ENCODE measurements around the gene IFIT1B.
"Not testable (repeated sequence)": the region's sequence is repeated elsewhere in the genome, so short reads cannot be mapped to it uniquely, and the experiment has no call there.

Gene IFIT1B

DNA sequence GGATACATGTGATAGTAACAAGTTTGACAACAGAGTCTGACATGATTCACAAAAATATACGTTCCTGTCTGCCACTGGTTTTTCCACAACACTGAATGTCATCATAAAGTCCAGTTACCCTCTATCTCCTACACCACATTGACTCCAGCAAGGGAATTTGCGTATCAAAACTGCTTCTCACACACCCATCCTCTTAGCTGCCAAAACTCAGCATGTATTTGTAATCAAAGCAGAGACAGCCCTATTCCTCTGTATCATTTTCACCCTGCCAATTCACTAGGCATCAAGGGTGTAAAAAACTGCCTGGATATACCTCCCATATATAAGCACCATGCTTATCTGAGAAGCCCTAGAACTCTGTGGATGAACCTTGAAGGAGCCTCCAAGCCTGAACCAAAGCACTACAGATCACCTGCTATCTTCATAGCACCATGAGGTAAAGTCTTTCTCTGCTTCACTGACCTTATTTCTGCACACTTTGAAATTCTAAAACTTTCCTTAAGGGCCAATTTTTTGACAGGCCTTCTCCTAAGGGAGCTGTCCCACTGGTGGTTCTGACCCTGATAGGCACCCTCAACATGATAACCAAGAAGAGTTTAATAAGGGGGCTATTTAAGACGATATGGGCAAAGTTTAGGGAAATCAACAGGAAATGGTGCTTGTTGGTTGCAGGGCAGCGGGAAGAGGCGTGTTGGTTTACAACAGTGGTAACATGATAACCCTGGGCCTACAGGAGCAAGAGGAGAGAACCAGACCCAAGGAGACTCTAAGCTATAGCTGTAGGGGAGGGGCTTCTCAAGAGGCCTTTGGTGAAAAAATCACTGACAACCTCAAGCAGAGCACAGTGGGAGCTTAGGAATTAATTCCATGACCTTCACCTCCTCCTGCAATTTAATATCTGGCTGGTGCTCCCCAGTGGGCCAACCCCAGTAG lies at the start of gene IFIT1B:
IFIT1B (plus strand) TSS at position 352 of the 933 bp plus-strand sequence; CDS start at position 432, 80 bp downstream.
- Mint-ChIP-seq H3K4me3 (no peak within 1 kb of the TSS), H3K9me3 (no peaks in the 10 kb centered on the region), H3K27me3 (no peaks in the 10 kb centered on the region)

DNA sequence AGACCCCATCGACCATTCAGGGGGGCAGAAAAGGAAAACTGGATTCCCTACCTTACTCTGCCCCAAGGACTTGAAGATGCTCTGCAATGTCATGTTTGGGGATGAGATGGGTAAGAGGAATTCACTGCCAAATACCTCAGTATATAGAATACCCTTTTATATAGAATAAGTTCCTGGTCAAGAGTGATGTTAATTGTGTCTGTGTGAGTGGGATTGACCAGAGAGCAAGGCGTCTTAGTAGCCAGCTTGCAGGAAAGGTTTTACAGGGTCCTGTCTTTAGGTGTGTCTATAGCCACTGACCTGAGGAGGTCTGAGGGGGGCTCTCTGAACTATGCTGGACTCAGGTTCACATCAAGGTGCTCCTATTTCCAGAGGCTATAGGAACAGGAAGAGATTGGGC lies 48.7 kb upstream of the IFIT1B start:
- peak overlapping the region; percentile 71 for H3K27ac Mint-ChIP-seq
- ATAC-seq, result no peak

More for the DNA sequence above, at the start of gene IFIT1B:
- no peaks in the 10 kb centered on the region for H3K36me3 Mint-ChIP-seq
- no peak for ATAC-seq
- no peaks in the 10 kb centered on the region for H3K4me1 Mint-ChIP-seq
- no peak within 1 kb of the TSS for H3K27ac Mint-ChIP-seq

GRCh38 chr10:89330014-89330413 lies 47.8 kb upstream of the IFIT1B start:
- H3K27me3 Mint-ChIP-seq, ATAC-seq, H3K9me3 Mint-ChIP-seq, H3K4me3 Mint-ChIP-seq, H3K36me3 Mint-ChIP-seq: not testable (repeated sequence)
- H3K4me1 Mint-ChIP-seq, result peaks cover 58% of the 10 kb centered on the region
- peak overlapping the region; percentile 71 for H3K27ac Mint-ChIP-seq

More for the DNA sequence above, 48.7 kb upstream of the IFIT1B start:
- Mint-ChIP-seq H3K4me1 (peaks cover 57% of the 10 kb centered on the region), H3K36me3 (no peaks in the 10 kb centered on the region), H3K4me3 (no peak overlapping the region), H3K9me3 (no peaks in the 10 kb centered on the region), H3K27me3 (no peaks in the 10 kb centered on the region)

DNA sequence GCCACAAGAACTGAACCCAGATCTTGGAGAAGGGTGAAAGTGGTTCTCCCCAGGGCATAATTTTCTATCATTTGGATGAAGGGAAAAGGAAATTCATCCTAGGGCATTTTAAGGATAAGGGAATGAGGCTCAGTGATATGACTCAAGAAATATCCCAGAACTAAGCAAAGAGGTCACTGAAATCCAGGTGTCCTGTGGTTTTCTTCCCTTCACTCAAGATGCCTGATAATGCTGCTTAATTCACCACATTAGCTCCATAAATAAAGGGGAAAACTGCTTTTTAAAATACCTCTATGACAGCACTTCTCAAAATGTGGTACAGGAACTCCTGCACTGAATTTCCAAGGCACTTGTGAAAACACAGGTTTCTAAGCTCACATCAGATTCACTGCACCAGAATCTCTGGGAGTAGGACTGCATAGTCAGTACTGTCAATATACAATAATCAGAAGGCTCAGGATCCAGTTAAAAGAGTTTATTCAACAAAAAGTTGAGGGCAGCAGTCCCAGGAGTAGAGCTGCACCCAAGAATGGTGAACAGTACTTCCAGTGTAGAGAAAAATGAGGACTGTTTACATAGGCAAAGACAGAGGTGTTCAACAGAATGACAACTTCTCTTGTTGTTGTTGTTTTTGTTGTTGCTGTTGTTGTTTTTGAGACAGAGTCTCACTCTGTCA lies 47.2 kb upstream of the IFIT1B start:
- peak overlapping the region; percentile 71 for H3K27ac Mint-ChIP-seq
- no peak for ATAC-seq
- no peaks in the 10 kb centered on the region for H3K27me3 Mint-ChIP-seq
- no peak overlapping the region for H3K4me3 Mint-ChIP-seq
- H3K9me3 Mint-ChIP-seq, result no peaks in the 10 kb centered on the region
- no peaks in the 10 kb centered on the region for H3K36me3 Mint-ChIP-seq
- H3K4me1 Mint-ChIP-seq, result peaks cover 63% of the 10 kb centered on the region

DNA sequence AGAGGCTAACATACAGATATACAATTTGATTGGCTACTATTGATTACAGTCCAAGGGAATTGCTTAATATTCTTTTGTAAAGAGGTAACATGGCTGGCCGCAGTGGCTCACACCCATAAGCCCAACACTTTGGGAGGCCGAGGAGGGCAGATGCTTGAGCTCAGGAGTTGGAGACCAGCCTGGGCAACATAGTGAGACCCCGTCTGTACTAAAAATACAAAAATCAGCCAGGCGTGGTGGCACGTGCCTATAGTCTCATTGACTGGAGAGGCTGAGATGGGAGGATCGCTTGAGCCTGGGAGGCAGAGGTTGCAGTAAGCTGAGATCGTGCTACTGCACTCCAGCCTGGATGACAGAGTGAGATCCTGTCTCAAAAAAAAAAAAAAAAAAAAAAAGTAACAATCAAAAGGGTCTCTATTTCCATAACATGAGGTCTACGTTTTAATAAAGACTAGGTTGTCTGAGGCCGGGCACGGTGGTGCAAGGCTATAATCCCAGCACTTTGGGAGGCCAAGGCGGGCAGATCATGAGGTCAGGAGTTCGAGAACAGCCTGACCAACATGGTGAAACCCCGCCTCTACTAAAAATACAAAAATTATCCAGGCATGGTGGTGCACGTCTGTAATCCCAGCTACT lies 46.3 kb upstream of the IFIT1B start:
- Mint-ChIP-seq H3K4me1 (peaks cover 63% of the 10 kb centered on the region), H3K4me3 (peak overlapping the region; percentile 74), H3K27ac (peak overlapping the region; percentile 71)
- H3K36me3 Mint-ChIP-seq, ATAC-seq, H3K27me3 Mint-ChIP-seq, H3K9me3 Mint-ChIP-seq: not testable (repeated sequence)

GRCh38 chr10:89332123-89332633 lies 45.7 kb upstream of the IFIT1B start:
- Mint-ChIP-seq H3K4me1 (peaks cover 63% of the 10 kb centered on the region), H3K36me3 (no peaks in the 10 kb centered on the region), H3K27ac (peak overlapping the region; percentile 71), H3K27me3 (no peaks in the 10 kb centered on the region), H3K9me3 (no peaks in the 10 kb centered on the region), H3K4me3 (peak overlapping the region; percentile 74)
- peak; percentile 68 for ATAC-seq

DNA sequence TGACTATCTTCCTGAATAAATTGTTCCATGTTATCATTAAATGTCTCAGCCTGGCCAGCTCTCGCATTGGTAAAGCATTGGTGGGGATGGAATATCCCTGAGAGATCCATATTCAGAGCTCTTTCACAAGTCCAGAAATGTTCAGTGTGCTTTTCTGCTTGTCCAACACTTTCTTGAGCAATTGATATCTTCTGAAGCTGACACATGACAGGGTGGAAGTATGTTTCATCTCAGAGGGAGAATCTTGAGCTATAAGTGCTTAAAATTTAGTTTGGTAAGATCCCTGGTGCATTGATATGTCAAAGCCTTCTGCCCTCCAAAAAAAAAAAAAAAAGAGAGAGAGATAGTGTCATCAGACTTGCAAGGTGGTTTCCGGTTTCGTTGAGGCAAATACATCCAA lies 42.6 kb upstream of the IFIT1B start:
- H3K27me3 Mint-ChIP-seq, result no peaks in the 10 kb centered on the region
- H3K36me3 Mint-ChIP-seq, result peaks cover 18% of the 10 kb centered on the region
- no peak overlapping the region for H3K27ac Mint-ChIP-seq
- H3K9me3 Mint-ChIP-seq, result no peaks in the 10 kb centered on the region
- no peak for ATAC-seq
- H3K4me1 Mint-ChIP-seq, result peaks cover 38% of the 10 kb centered on the region
- H3K4me3 Mint-ChIP-seq, result no peak overlapping the region

- Mint-ChIP-seq H3K36me3 (peaks cover 18% of the 10 kb centered on the region), H3K4me1 (peaks cover 29% of the 10 kb centered on the region), H3K4me3 (no peak overlapping the region), H3K9me3 (no peaks in the 10 kb centered on the region), H3K27me3 (no peaks in the 10 kb centered on the region), H3K27ac (no peak overlapping the region)
- no peak for ATAC-seq
Measured at GRCh38 chr10:89336241-89336640, 41.6 kb upstream of the IFIT1B start.

- H3K4me1 Mint-ChIP-seq, result peaks cover 22% of the 10 kb centered on the region
- H3K9me3 Mint-ChIP-seq, result no peaks in the 10 kb centered on the region
- H3K27me3 Mint-ChIP-seq, result no peaks in the 10 kb centered on the region
- no peak overlapping the region for H3K4me3 Mint-ChIP-seq
- H3K36me3 Mint-ChIP-seq, result peaks cover 18% of the 10 kb centered on the region
- no peak for ATAC-seq
- no peak overlapping the region for H3K27ac Mint-ChIP-seq
Measured at GRCh38 chr10:89337484-89337883, 40.4 kb upstream of the IFIT1B start.

DNA sequence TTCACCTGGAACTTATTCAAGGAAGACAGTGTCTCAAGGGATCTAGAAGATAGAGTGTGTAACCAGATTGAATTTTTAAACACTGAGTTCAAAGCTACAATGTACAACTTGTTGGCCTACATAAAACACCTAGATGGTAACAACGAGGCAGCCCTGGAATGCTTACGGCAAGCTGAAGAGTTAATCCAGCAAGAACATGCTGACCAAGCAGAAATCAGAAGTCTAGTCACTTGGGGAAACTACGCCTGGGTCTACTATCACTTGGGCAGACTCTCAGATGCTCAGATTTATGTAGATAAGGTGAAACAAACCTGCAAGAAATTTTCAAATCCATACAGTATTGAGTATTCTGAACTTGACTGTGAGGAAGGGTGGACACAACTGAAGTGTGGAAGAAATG lies 39.1 kb upstream of the IFIT1B start:
- peaks cover 18% of the 10 kb centered on the region for H3K36me3 Mint-ChIP-seq
- no peaks in the 10 kb centered on the region for H3K9me3 Mint-ChIP-seq
- peaks cover 10% of the 10 kb centered on the region for H3K4me1 Mint-ChIP-seq
- no peaks in the 10 kb centered on the region for H3K27me3 Mint-ChIP-seq
- no peak for ATAC-seq
- no peak overlapping the region for H3K27ac Mint-ChIP-seq
- H3K4me3 Mint-ChIP-seq, result no peak overlapping the region

DNA sequence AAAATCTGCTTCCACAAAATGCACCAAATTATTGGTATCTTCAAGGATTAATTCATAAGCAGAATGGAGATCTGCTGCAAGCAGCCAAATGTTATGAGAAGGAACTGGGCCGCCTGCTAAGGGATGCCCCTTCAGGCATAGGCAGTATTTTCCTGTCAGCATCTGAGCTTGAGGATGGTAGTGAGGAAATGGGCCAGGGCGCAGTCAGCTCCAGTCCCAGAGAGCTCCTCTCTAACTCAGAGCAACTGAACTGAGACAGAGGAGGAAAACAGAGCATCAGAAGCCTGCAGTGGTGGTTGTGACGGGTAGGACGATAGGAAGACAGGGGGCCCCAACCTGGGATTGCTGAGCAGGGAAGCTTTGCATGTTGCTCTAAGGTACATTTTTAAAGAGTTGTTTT lies 38.0 kb upstream of the IFIT1B start:
- no peaks in the 10 kb centered on the region for H3K9me3 Mint-ChIP-seq
- no peak overlapping the region for H3K4me3 Mint-ChIP-seq
- H3K27me3 Mint-ChIP-seq, result no peaks in the 10 kb centered on the region
- peaks cover 18% of the 10 kb centered on the region for H3K36me3 Mint-ChIP-seq
- peaks cover 6% of the 10 kb centered on the region for H3K4me1 Mint-ChIP-seq
- ATAC-seq, result no peak
- no peak overlapping the region for H3K27ac Mint-ChIP-seq

DNA sequence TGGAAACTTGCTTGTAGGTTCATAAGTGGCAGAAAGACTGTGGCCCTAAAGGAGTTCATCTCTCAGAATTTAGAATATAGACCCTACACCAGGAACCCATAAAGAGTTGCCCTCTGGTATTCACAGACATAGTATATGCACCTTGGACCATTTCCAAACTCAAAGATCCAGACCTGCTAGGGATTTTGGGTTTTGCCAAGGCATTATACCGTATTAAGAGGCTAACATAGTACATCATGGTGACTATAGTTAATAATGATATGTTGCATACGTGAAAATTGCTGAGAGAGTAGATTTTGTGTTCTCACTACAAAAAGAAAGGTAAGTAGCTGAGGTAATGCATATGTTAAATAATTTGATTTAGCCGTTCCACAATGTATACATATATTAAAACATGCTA lies 36.2 kb upstream of the IFIT1B start:
- H3K4me1 Mint-ChIP-seq, result no peaks in the 10 kb centered on the region
- ATAC-seq, result no peak
- H3K27me3 Mint-ChIP-seq, result no peaks in the 10 kb centered on the region
- no peak overlapping the region for H3K4me3 Mint-ChIP-seq
- H3K9me3 Mint-ChIP-seq, result no peaks in the 10 kb centered on the region
- H3K27ac Mint-ChIP-seq, result no peak overlapping the region
- peaks cover 18% of the 10 kb centered on the region for H3K36me3 Mint-ChIP-seq

DNA sequence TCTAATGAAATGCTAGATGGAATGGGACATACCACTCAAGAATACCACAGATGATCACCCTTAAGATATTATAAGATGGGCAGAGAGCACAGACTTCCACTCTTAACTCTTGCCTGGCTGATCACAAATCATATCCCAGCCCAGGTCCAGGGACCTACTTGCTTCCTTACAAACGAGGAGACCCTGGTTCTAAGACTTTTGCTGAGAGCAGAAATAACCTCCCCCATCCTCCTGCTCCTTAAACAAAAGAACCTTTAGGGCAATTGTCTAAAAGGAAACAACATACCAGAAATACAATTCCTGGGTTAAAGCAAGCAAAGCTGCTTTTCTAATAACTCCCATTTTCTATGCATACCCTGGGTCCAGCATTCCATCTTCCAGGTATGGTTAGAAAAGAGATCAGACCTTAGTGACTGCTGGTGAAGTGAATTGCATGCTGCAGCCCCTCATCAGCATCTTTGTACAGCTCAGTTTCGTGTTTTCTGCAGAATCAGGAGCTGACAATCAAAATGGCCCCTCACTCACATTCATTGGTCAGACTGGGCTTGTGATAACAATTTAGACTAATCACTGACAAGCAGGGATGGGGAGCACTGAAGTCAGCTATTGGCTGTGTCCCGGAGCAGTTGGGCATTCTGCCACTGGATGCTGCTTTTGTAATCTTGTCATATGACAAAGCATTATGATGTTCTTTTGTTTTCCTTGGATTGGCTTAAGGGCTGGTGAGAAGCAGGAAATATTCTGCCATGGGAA lies 35.5 kb upstream of the IFIT1B start:
- Mint-ChIP-seq H3K4me1 (no peaks in the 10 kb centered on the region), H3K4me3 (no peak overlapping the region), H3K9me3 (no peaks in the 10 kb centered on the region), H3K27ac (no peak overlapping the region), H3K27me3 (no peaks in the 10 kb centered on the region), H3K36me3 (peaks cover 18% of the 10 kb centered on the region)
- ATAC-seq, result no peak

DNA sequence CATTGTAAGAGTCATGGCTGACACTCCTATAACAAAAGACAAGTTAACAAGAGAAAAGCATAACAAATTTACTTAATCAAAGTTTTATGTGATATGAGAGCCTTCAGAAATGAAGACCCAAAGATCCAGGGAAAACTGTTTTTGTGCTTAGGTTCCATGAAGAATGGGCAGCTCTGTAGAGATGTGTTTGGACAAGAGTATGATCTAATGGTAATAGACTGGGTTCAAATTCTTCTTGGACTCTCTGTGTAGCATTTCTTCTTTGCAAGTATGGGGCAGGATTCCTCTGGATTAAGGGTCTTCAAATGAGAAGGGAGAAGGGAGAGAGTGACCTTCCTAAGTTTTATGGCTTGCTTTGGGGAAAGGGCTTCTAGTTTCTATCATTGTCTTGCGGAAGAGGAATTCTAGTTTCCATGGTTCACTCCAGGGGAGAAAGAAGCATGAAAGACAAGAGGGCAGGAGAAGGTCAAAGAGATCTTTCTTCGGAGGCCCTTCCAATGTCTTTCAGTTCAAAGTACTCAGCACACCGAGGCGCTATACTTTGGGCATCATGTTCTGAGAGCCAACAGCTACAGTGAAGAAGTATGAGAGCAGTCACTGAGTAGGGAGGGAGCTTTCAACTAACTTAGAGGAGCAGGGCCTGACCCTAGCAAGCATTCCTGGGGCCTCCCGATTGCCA lies 34.6 kb upstream of the IFIT1B start:
- Mint-ChIP-seq H3K9me3 (no peaks in the 10 kb centered on the region), H3K27me3 (no peaks in the 10 kb centered on the region), H3K27ac (no peak overlapping the region), H3K36me3 (peaks cover 18% of the 10 kb centered on the region), H3K4me3 (no peak overlapping the region), H3K4me1 (peaks cover 6% of the 10 kb centered on the region)
- no peak for ATAC-seq

Data from stimulated activated memory B cell treated with anti-CD40 and anti-IgM and Interleukin-4, amounts not matched to agents 10 μg/mL and 1 μg/mL and 100 μg/mL, for 72 hours (primary cell).